ENCODE results near the gene SPTBN2. TPM values are rescaled to one million over a fixed set of nuclear protein-coding genes. Genes with fewer than 3 reads are reported as not detected.

The SPTBN2 gene
- total RNA-seq, 1 donor from 2014 or later = 38.7 TPM

- DNase-seq (ENCODE audit: low read depth) (peak; percentile 38), FAIRE-seq (no peak)
- no peak for TF ChIP-seq CTCF (IDR thresholded peaks at IDR 0.05; ENCODE audit: insufficient read depth, low read length, severe bottlenecking)
- H3K27me3 ChIP-seq (ENCODE audit: control insufficient read depth, insufficient read depth, low read length) = no peaks in the 10 kb centered on the region
- peaks cover 15% of the 10 kb centered on the region for H3K36me3 ChIP-seq (ENCODE audit: control insufficient read depth, insufficient read depth, low read length)
- peak overlapping the region; percentile 84 for H3K4me3 ChIP-seq (ENCODE audit: low read depth, low read length)
Measured at GRCh38 chr11:66639066-66639813, 89.8 kb downstream of the SPTBN2 start.

GRCh38 chr11:66638177-66639065, 90.6 kb downstream of the SPTBN2 start, which contains the start of gene RBM4:
RBM4 (plus strand) TSS chr11:66638703; CDS start chr11:66639712, 1,009 bp downstream.
- Histone ChIP-seq H3K4me3 (ENCODE audit: low read depth, low read length) (peak within 1 kb of the TSS; percentile 84), H3K36me3 (ENCODE audit: control insufficient read depth, insufficient read depth, low read length) (peaks cover 8% of the 10 kb centered on the region), H3K27me3 (ENCODE audit: control insufficient read depth, insufficient read depth, low read length) (no peaks in the 10 kb centered on the region)
- FAIRE-seq = no peak
- peak; percentile 10 for TF ChIP-seq CTCF (IDR thresholded peaks at IDR 0.05; ENCODE audit: insufficient read depth, low read length, severe bottlenecking)
- peak; percentile 99 for DNase-seq (ENCODE audit: low read depth)

GRCh38 chr11:66637557-66638176, 91.3 kb downstream of the SPTBN2 start:
- Histone ChIP-seq H3K27me3 (ENCODE audit: control insufficient read depth, insufficient read depth, low read length) (no peaks in the 10 kb centered on the region), H3K36me3 (ENCODE audit: control insufficient read depth, insufficient read depth, low read length) (peaks cover 6% of the 10 kb centered on the region), H3K4me3 (ENCODE audit: low read depth, low read length) (peak overlapping the region; percentile 28)
- FAIRE-seq (no peak), DNase-seq (ENCODE audit: low read depth) (no peak)
- no peak for TF ChIP-seq CTCF (IDR thresholded peaks at IDR 0.05; ENCODE audit: insufficient read depth, low read length, severe bottlenecking)

- FAIRE-seq (no peak), DNase-seq (ENCODE audit: low read depth) (peak; percentile 18)
- peaks cover 6% of the 10 kb centered on the region for H3K36me3 ChIP-seq (ENCODE audit: control insufficient read depth, insufficient read depth, low read length)
- no peak overlapping the region for H3K4me3 ChIP-seq (ENCODE audit: low read depth, low read length)
- H3K27me3 ChIP-seq (ENCODE audit: control insufficient read depth, insufficient read depth, low read length) = no peaks in the 10 kb centered on the region
- no peak for TF ChIP-seq CTCF (IDR thresholded peaks at IDR 0.05; ENCODE audit: insufficient read depth, low read length, severe bottlenecking)
Measured at GRCh38 chr11:66636411-66636810, 92.6 kb downstream of the SPTBN2 start.

Other genes with a start within 250 kb of the SPTBN2 start
- gene DPP3, start 248.8 kb downstream of the SPTBN2 start, total RNA-seq = 45.0 and 70.0 TPM in 2 replicates
- 8.2 and 9.5 TPM in 2 replicates for gene BBS1, start 218.6 kb downstream of the SPTBN2 start, total RNA-seq
- gene ZDHHC24, start 183.2 kb downstream of the SPTBN2 start, total RNA-seq = 8.4 and 9.7 TPM in 2 replicates
- not detected in 2 replicates for gene ACTN3, start 182.3 kb downstream of the SPTBN2 start, total RNA-seq
- gene CTSF, start 160.6 kb downstream of the SPTBN2 start, total RNA-seq = 1.6 and 2.4 TPM in 2 replicates
- gene CCDC87, start 136.2 kb downstream of the SPTBN2 start, total RNA-seq = under 0.01 TPM in 2 replicates
- 29.3 and 30.3 TPM in 2 replicates for gene CCS, start 136.0 kb downstream of the SPTBN2 start, total RNA-seq
- 7.4 and 10.9 TPM in 2 replicates for gene RBM14, start 112.6 kb downstream of the SPTBN2 start, total RNA-seq
- gene RBM4, start 90.5 kb downstream of the SPTBN2 start, total RNA-seq = 173 and 246 TPM in 2 replicates
- 13.4 and 15.7 TPM in 2 replicates for gene RBM4B, start 51.3 kb downstream of the SPTBN2 start, total RNA-seq
- gene RCE1, start 114.2 kb upstream of the SPTBN2 start, total RNA-seq = 17.4 and 26.8 TPM in 2 replicates
- gene LRFN4, start 127.8 kb upstream of the SPTBN2 start, total RNA-seq = 13.1 and 16.3 TPM in 2 replicates
- 12.4 and 14.2 TPM in 2 replicates for gene PC, start 229.2 kb upstream of the SPTBN2 start, total RNA-seq
- not detected in 2 replicates for gene C11orf86, start 246.1 kb upstream of the SPTBN2 start, total RNA-seq

Data from bronchial epithelial cell (primary cell).